Measurements from ENCODE around the gene MARCO.
"Not testable (repeated sequence)": the region's sequence is repeated elsewhere in the genome, so short reads cannot be mapped to it uniquely, and the experiment has no call there.

MARCO gene

DNA sequence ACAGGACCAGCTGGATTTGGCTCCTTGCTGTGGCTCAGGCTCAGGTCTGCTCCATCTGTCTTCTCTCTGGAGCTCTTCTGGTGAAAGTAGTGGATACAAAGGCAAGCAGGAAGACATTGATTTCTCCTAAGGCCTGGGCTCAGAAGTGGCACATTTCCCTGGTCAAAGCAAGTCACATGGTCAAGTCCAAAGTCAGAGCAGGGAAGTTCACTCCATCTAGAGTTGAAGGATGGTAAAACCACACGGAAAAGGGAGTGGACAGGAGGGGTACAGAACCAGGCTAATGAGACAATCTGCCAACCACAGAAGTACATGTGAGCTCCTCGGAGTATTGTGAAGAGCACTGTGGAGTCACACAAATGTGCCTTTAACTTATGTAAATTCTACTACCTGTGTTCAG, 66.1 kb downstream of the MARCO start:
- no peak for DNase-seq

DNA sequence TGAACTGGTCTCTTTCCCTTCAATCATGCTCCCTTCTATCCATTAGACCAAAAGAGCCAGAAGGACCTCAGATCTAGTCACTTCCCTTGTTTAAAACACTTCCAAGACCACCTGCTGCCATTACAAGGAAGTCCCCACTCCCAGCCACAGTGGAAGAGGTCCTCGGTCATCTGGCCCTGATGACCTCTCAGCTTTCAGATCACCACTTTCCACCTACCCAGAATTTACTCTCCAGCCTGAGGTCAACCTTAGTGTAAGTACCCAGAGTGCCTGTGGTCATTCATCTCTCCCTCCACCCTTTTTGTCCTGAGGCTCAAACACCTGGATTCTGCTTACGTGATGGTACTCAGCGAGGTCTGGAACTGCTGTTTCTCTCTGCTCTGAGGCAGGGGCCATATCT, 67.1 kb downstream of the MARCO start:
- no peak for DNase-seq

DNA sequence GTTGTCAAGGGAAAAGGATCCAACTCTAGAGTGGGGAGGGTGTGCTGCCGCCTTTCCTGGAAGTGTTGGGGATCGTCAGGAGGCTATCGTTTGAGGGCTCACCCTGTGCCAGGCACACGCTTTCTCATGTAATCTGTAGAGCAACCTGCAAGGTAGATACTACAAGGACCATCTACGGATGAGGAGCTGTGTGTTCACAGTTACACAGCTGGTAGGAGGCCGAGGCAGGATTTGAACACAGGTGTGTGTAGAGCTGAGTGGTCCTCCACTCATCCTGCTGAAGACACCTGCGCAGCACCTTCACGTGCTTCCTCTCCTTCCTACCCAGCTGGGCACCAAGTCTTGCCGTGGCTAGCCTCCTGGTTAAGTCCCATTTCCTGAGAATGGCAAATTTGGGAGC, 68.3 kb downstream of the MARCO start:
- no peak for DNase-seq

DNA sequence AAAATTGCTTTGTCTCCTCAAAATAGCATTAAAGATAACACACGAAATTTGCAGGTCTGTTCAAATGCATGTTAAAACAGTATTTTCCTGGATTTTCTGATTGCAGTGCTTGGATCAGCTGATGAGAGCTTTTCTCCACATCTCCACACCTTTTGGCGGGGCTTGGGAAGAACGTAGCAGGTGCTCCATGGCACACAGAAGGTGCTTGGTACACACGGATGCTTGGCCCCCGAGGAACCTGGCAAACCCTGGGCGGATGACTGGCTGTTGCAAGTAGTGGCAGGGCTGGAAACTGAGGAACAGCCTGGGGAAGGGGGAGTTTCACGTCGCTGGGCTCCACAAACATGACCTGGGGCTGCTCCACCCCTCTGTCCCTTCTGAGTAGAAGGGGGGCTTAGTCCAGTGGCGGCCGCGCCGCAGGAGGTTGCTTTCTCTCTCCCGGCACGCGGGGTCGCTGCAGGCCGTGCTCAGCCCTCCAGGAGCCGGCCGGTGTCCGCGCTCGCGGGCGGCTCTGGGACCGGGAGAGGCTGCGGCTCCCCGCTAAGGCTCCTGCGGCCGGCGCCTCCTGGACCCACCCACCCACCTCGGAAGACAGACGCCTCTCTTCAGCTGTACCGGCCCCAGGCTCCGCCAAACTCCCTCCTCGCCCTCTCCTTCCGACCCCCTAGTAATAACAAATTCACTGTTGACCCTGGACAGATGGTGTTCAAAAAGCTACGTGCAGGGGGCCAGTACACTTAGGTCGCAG, 69.3 kb downstream of the MARCO start:
- no peak for DNase-seq

DNA sequence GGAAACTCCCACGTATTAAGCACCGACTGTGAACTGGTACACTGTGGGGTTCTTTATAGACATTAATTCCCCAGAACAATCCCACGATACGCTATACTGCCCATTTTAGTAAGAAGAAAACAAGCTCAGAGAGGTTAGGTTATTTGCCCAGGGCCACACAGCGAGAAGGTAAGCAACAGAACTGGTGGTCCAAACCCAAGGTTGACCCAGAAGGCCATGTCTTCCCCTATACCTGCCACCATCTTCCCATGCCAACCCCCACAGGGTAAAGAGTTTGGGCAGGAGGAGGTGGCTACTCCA, 69.9 kb downstream of the MARCO start:
- no peak for DNase-seq

DNA sequence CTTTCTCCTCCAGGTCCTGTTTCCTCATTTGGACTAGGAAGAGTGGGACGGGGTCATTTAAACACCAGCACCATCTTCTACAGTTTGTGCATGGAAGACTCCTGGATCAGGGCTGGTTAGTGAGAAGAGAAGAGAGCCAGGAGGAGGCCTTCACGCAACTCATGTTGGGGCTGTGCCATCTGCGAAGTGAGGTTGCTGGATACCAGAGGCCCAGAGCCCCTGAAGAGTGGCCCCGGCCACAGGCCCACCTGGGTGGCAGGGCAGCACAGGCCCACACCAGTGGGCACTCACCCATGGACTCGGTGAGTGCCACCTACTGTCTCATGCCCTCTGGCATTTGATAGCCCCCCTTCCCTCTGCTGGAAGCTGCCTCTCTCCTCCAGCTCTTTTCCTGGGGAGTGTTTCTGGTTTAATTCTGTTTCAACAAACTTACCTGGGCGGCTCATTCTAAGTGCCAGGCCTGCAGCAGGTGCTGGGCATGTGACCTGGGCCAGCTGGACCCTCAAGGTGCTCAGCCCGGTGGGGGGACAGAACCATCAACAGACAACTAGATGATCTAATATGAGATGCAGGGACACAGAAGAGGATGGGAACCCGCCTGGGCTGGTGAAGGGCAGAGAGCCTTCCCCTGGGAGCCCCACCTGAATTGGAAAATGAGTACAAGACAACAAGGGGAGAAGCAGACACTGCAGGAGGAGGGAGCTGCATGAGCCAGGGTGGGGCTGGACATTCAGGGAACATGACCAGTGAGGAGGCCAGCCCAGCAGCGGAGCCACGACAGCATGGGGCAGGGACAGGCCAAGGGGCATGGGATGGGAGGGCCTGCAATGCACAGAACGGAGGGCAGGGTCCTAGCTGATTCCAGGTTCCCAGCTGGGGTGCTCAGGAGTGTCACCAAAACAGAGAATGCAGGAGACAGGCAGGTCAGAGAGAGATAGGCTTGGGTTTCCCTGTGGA, 70.6 kb downstream of the MARCO start:
- DNase-seq: no peak

DNA sequence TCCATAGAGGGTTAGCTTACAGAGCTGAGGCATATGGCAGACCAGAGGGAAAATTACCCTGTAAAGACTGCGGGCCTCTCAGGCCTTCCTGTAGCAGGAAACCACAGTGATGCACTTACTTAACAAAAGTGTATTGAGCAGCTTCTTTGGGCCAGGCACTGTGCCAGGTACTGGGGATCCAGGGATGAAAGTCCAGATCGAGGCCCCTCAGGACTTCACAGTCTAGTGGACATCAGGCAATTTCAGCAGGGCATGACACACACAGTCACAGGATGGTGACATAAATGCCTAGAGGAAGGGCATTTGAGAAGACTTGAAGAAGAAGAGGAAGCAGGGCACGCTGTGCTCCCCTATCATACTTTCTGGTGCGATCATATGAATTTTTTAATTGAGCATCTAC, 71.7 kb downstream of the MARCO start:
- DNase-seq: no peak

DNA sequence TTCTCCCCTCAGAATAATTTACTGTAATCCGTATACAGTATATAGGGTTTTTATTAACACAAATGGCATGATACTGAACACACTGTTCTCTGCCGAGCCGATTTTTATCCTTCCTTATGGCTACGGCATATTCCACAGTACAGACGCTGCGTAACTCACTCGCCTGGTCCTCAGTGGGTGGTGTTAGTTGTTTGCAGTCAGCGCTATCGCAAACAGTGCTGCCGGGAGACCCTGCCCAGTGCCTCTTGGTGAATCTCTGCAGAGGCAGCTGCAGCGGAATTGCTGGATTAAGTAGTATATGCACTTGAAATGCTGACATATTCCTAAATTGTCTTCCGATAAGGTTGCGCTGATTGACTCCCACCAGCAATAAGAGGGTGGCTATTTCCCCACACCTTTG, 73.9 kb downstream of the MARCO start:
- DNase-seq: no peak

DNA sequence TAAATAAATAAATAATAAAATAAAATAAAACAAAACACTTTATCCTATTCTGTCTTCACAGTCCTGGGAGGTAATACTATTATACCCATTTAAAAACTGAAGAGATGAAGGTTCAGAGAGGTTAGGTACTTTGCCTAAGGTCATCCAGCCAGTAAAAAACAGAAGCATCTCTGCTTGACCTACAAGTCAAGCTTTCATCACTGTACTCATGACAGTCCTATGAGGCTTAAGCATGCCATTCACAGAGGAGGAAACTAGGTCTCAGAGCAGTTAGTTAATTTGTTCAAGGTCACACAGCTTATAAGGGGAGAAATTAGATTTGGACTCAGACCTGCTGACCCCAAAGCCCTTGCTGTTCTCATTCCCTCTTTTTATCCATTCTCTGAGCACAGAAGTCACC, 77.5 kb downstream of the MARCO start:
- DNase-seq: no peak

DNA sequence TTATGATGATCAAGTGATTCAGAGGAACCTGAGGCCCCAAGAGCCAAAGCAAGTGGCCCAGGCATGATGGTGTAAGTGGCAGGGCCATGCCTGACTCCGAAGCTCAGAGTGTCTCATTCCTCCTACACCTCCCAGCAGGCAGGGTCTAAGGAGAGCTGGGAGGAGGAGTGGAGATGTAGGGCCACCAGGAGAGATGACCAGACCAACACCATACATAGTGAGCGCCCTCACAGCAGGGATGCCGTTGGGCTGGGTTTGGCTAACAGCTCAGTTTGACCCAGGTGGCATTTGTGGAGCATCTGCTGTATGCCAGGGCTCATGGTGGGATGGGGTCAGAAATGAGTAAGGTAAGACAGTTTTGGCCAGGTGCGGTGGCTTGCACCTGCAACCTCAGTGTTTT, 80.7 kb downstream of the MARCO start:
- DNase-seq: no peak

DNA sequence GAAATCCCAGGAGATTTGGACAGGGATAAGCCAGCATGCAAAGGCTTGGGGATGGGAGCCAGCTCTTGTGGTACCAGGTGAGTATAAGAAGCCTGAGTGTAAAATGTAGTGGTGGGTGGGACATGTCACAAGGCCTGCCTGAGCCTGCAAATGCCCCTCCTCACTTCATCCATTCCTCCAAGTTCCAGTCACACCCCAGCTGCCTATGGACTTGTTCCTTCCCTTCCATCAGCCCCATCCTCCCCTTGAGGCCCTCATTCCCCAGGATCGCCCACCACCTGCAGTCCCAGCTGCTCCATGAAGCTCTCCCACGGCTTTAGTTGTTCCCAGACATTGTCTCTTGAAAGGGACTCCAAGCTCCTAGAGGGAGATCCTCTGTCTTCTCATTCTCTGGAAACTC, 81.5 kb downstream of the MARCO start:
- no peak for DNase-seq

DNA sequence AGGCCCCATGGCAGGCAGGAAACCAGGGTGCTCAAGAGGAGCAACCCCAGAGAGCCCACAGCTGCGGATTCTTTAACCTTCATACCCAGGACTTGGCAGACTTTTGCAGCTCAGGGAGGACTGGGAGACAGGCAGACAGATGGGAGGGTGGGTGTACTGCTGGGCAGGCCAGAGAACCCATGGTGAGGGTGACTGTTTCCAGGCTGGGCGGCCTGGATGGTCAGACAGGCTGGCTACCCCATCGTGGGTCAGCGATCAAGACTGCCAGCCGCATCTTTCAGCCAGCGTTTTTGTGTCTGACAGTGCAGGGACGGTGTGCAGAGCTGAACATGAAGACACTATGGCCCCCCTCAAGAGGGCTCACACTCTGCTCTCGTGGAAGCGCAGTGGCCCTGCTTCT, 82.2 kb downstream of the MARCO start:
- DNase-seq: no peak

DNA sequence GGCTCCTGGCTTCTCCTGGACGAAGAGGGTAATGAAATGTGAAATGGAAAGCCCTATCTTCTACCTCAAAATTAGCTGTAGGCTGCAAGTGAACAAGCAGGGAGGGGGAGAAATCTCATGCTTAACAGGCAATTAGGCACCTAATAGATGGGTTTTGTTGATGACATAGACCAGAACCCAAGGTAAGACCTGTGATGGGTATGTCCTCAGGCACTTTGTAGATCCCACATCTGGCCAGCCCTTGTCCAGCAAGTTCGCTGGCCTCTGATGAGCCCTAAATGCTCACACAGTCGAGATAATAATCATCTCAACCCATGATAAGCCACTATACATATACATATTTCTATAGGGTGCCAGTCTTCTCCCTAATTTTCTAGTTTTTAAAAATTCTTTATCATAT, 82.6 kb downstream of the MARCO start:
- DNase-seq: no peak

DNA sequence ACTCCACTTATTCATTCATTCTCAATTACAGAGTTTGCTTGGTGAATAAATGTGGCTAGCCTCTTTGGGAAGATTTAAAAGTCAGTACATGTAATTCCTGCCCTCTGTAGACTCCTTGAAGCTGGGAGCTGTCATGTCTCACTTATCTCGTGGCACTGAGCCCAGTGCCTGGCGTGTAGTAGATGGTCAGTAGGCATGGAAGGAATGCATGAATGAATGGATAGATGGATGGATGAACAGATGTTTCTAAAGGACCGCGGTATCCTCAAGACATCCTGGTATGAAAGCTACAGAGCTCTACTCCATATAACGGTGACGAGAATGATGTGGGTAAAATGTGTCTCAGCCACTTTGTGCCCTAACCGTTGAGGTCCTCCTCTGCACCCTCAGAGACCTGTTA, 83.0 kb downstream of the MARCO start:
- DNase-seq: no peak

DNA sequence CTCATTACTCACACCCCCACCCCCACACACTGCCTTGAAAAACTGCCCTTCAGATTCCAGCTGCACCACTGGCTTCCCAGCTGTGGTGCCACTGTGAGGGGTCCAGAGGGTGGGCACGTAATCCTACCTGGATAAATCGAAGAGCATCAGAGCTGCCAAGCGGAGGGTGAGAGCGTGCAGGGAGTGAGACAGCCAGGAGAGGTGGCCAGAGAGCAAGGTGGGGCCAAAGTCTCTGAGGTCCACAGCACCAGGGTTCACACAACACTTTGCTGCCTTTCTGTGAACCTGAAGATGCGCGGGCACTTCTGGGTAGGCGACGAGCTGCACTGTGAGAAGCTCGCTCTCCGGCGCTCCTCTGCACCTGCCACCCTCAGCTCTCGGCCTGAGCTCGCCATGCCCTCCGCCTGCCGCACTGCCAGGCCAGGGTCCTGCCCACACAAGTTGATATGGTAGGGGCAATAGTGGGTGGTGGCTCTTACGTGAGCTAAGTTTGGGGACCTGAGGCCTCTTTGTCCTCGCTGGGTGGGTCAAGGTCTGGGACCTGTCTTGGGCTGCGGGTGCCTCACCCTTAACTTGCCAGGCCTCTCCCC, 83.9 kb downstream of the MARCO start:
- no peak for DNase-seq

DNA sequence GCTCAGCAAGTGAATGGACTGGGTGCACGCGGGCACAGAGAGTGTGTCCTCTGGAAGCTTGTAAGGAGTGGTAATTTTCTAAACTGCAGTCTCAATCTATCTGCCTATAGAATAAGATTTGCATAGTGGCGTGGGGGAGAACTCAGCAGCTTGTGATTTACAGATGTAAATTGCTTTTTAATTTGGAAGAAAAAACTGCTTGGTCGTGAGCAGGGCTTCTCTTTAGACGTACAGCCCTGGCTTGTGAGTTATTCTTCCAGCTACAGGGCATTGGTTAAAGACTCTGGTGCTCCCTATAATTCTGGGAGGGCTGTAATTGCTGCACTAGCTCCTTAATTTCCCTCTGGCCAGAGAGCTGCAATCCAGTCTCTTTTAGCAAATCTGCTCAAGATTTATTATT, 84.9 kb downstream of the MARCO start:
- DNase-seq: no peak

DNA sequence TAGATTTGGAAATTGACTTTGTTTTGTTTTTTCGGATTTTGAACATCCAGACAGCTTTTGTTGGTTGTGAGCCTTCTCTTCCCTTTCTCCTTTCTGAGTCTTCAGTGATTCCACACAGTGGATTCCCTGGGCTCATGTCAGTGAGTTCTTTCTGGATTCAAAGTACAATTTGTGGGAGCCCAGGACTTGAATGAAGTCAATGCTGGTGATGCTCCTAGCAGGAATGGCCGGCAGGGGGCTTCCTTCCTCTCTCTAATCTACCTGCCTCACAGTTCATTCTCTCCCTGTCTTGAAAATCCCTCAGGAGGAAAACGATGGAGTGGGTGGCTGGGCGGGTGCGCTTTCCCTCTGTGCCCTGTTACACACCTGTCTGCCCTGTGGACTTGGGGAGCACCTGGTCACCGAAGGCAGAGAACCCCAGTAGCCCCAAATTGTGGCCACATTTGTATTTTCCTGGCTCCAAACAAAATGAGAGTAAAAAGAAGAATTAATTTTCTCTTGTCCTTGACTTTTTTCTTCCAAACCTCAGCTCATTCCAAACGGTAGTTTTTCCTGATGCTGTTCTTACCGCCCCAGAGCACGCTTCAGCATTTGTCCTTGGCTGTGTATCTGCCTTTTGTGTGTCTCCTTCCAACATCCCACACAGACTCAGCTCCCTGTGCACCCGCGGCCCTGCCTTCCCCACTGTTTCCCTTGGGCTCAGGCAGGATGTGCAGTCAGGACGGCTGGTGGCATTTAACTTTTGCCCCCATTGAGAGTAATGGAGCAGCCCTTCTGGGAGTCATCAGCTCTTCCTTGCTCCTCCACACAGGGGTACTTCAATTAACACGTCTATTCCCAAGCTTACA, 86.6 kb downstream of the MARCO start:
- no peak for DNase-seq

DNA sequence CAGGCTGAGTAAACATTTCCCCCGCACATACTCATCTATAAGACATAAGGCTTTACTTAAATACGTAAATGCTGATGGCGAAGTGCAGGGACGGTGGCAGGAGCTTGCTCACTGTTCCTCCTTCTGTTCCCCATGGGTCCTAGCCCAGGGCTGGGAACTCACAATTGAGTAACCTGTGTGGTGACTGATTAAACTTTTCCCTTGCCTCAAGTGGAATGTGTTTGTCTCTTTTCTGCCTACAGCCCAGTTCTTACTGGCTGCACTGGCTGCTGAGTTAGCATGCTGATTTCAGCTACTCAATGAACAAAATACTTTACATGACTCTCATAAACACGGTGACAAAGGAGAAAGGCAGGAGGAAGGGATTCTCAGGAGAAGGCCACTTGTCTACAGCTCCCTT, 87.3 kb downstream of the MARCO start:
- DNase-seq: no peak

DNA sequence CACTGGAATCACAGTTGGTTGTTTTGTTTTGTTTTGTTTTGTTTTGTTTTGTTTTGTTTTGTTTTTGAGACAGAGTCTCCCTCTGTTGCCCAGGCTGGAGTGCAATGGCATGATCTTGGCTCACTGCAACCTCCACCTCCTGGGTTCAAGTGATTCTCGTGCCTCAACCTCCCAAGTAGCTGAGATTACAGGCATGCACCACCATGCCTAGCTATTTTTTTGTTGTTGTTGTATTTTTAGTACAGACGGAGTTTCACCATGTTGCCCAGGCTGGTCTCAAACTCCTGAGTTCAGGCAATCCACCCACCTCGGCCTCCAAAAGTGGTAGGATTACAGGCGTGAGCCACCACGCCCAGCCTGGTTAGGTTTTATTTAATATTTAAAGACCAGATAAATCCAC, 95.9 kb downstream of the MARCO start:
- not testable (repeated sequence) for DNase-seq

DNA sequence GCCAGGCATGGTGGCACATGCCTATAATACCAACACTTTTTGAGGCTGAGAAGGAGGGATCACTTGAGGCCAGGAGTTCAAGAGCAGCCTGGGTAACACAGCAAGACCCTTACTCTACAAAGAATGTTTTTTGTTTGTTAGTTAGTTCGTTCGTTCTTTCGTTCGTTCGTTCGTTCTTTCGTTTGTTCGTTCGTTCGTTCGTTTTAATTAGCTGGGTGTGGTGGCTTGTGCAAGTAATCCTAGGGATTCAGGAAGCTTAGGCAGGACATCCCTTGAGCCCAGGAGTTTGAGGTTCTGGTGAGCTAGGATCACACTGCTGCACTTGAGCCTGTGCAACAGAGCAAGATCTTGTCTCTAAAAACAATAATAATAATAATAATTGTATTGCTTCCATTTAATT, 98.7 kb downstream of the MARCO start:
- no peak for DNase-seq
